NCI-H524 (cell line): ENCODE data around the gene EME2.

Source experiments
- DNase-seq, 2 experiments: peaks; one replicate each; lab custom pipeline; 2025; lab: John Stamatoyannopoulos, UW

EME2 gene

GRCh38 chr16:1767116-1767994, 5.3 kb upstream of the EME2 start:
- DNase-seq: no peak

- DNase-seq: no peak
Measured at GRCh38 chr16:1768061-1768766, 4.4 kb upstream of the EME2 start.

- DNase-seq: no peak
Measured at GRCh38 chr16:1768767-1769401, 3.7 kb upstream of the EME2 start.

- DNase-seq: no peak
Measured at GRCh38 chr16:1769402-1770300, 3.0 kb upstream of the EME2 start.

GRCh38 chr16:1770328-1771187, 2.1 kb upstream of the EME2 start:
- DNase-seq: no peak

GRCh38 chr16:1771188-1771863, 1.3 kb upstream of the EME2 start, which contains the start of gene NME3:
Gene NME3, minus strand, starts transcription at chr16:1771543. Its CDS starts 9 bp downstream, at chr16:1771534.
- no peak for DNase-seq

- DNase-seq: no peak
Measured at GRCh38 chr16:1771864-1772361, 697 bp upstream of the EME2 start.

GRCh38 chr16:1772908-1773702, 495 bp downstream of the EME2 start, which contains the start of gene MRPS34:
Gene MRPS34, minus strand, starts transcription at chr16:1773134. Its CDS starts 15 bp downstream, at chr16:1773119.
- DNase-seq: peak; percentile 62 to 87

GRCh38 chr16:1773703-1774447, 1.3 kb downstream of the EME2 start:
- DNase-seq: no peak

- DNase-seq: no peak
Measured at GRCh38 chr16:1774448-1774780, 1.8 kb downstream of the EME2 start.

GRCh38 chr16:1775006-1775845, 2.6 kb downstream of the EME2 start:
- no peak for DNase-seq

- DNase-seq: peak; percentile 20 to 88
Measured at GRCh38 chr16:1775846-1776671, 3.4 kb downstream of the EME2 start.

- DNase-seq: no peak
Measured at GRCh38 chr16:1776672-1776955, 4.0 kb downstream of the EME2 start.

GRCh38 chr16:1776991-1777374, 4.4 kb downstream of the EME2 start:
- no peak for DNase-seq

GRCh38 chr16:1777375-1778199, 5.0 kb downstream of the EME2 start:
- DNase-seq: no peak
